Activated T-helper 17 cell treated with anti-CD3 and anti-CD28 coated beads, Interleukin-2, amount 50 U/mL, for 72 hours (primary cell): ENCODE data around the gene CTSA. TPM values are rescaled to one million over a fixed set of nuclear protein-coding genes. Genes with fewer than 3 reads are reported as not detected.

Source experiments
- ATAC-seq: fragments of 150-1000 bp; cut with Tn5 transposase; replicated peaks from 2 replicates; pipeline ENCODE4 v1.10.0; 2021; ENCODE audit warnings: mild to moderate bottlenecking, moderate library complexity
- H3K27ac Mint-ChIP-seq: one replicate; pipeline ENCODE4 v1.8.0; 2022; ENCODE audit warnings: mixed read lengths
- H3K27me3 Mint-ChIP-seq: one replicate; pipeline ENCODE4 v1.8.0; 2022; ENCODE audit warnings: mixed read lengths
- H3K36me3 Mint-ChIP-seq: one replicate; pipeline ENCODE4 v1.8.0; 2022; ENCODE audit warnings: low read depth, mild to moderate bottlenecking, mixed read lengths
- H3K4me1 Mint-ChIP-seq: one replicate; pipeline ENCODE4 v1.8.0; 2022; ENCODE audit warnings: mixed read lengths
- H3K4me3 Mint-ChIP-seq: one replicate; pipeline ENCODE4 v1.8.0; 2022; ENCODE audit warnings: mild to moderate bottlenecking, mixed read lengths
- H3K9me3 Mint-ChIP-seq: one replicate; pipeline ENCODE4 v1.8.0; 2022; ENCODE audit warnings: mixed read lengths
- total RNA-seq, 2 donors: library from RNA; stranded (reverse); gene quantifications; one replicate each; pipeline ENCODE4 v1.2.3, GENCODE V29; 2022

The CTSA gene
- total RNA-seq: 100 to 1,000 TPM; 117 to 152 TPM

- H3K9me3 Mint-ChIP-seq: no peaks in the 10 kb centered on the region
- peak; percentile 84 for ATAC-seq
- peak within 1 kb of the TSS; percentile 90 for H3K27ac Mint-ChIP-seq
- H3K4me3 Mint-ChIP-seq: peak within 1 kb of the TSS; percentile 95
- no peaks in the 10 kb centered on the region for H3K27me3 Mint-ChIP-seq
- peaks cover 15% of the 10 kb centered on the region for H3K4me1 Mint-ChIP-seq
- peaks cover 46% of the 10 kb centered on the region for H3K36me3 Mint-ChIP-seq
Observed at GRCh38 chr20:45890985-45891983, at the start of gene CTSA, which contains the start of gene NEURL2. CTSA (plus strand) TSS chr20:45891335; CDS start chr20:45891569, 234 bp downstream. NEURL2 (minus strand) TSS chr20:45891208; CDS start chr20:45890991, 217 bp downstream.

GRCh38 chr20:45841407-45842129 is 49.6 kb upstream of the CTSA start:
- Mint-ChIP-seq H3K27me3 (no peaks in the 10 kb centered on the region), H3K27ac (no peak overlapping the region), H3K9me3 (no peaks in the 10 kb centered on the region), H3K4me1 (no peaks in the 10 kb centered on the region), H3K4me3 (no peak overlapping the region), H3K36me3 (peaks cover 38% of the 10 kb centered on the region)
- no peak for ATAC-seq

- H3K27me3 Mint-ChIP-seq: no peaks in the 10 kb centered on the region
- H3K4me3 Mint-ChIP-seq: no peak overlapping the region
- H3K36me3 Mint-ChIP-seq: peaks cover 45% of the 10 kb centered on the region
- no peaks in the 10 kb centered on the region for H3K9me3 Mint-ChIP-seq
- ATAC-seq: no peak
- no peak overlapping the region for H3K27ac Mint-ChIP-seq
- no peaks in the 10 kb centered on the region for H3K4me1 Mint-ChIP-seq
Observed at GRCh38 chr20:45842169-45842812, 48.8 kb upstream of the CTSA start.

- ATAC-seq: no peak
- H3K9me3 Mint-ChIP-seq: no peaks in the 10 kb centered on the region
- no peaks in the 10 kb centered on the region for H3K4me1 Mint-ChIP-seq
- no peaks in the 10 kb centered on the region for H3K27me3 Mint-ChIP-seq
- H3K36me3 Mint-ChIP-seq: peaks cover 53% of the 10 kb centered on the region
- no peak overlapping the region for H3K27ac Mint-ChIP-seq
- H3K4me3 Mint-ChIP-seq: no peak overlapping the region
Observed at GRCh38 chr20:45843506-45843905, 47.6 kb upstream of the CTSA start.

GRCh38 chr20:45845452-45845851 is 45.7 kb upstream of the CTSA start:
- H3K9me3 Mint-ChIP-seq: no peaks in the 10 kb centered on the region
- no peak for ATAC-seq
- no peaks in the 10 kb centered on the region for H3K4me1 Mint-ChIP-seq
- no peak overlapping the region for H3K4me3 Mint-ChIP-seq
- no peak overlapping the region for H3K27ac Mint-ChIP-seq
- H3K36me3 Mint-ChIP-seq: peaks cover 61% of the 10 kb centered on the region
- no peaks in the 10 kb centered on the region for H3K27me3 Mint-ChIP-seq

- Mint-ChIP-seq H3K4me1 (no peaks in the 10 kb centered on the region), H3K27me3 (no peaks in the 10 kb centered on the region), H3K9me3 (no peaks in the 10 kb centered on the region), H3K27ac (peak overlapping the region; percentile 54), H3K36me3 (peaks cover 76% of the 10 kb centered on the region), H3K4me3 (no peak overlapping the region)
- ATAC-seq: no peak
Observed at GRCh38 chr20:45848421-45848820, 42.7 kb upstream of the CTSA start.

- H3K36me3 Mint-ChIP-seq: peaks cover 76% of the 10 kb centered on the region
- H3K4me3 Mint-ChIP-seq: no peak overlapping the region
- no peaks in the 10 kb centered on the region for H3K4me1 Mint-ChIP-seq
- peak overlapping the region; percentile 54 for H3K27ac Mint-ChIP-seq
- ATAC-seq: no peak
- H3K27me3 Mint-ChIP-seq: no peaks in the 10 kb centered on the region
- H3K9me3 Mint-ChIP-seq: no peaks in the 10 kb centered on the region
Observed at GRCh38 chr20:45848969-45849582, 42.1 kb upstream of the CTSA start.

- no peak for ATAC-seq
- Mint-ChIP-seq H3K4me1 (no peaks in the 10 kb centered on the region), H3K27ac (peak overlapping the region; percentile 53), H3K36me3 (peaks cover 65% of the 10 kb centered on the region), H3K9me3 (no peaks in the 10 kb centered on the region), H3K4me3 (no peak overlapping the region), H3K27me3 (no peaks in the 10 kb centered on the region)
Observed at GRCh38 chr20:45850238-45850637, 40.9 kb upstream of the CTSA start.

GRCh38 chr20:45850926-45851325 is 40.2 kb upstream of the CTSA start:
- no peak overlapping the region for H3K4me3 Mint-ChIP-seq
- no peaks in the 10 kb centered on the region for H3K9me3 Mint-ChIP-seq
- H3K27ac Mint-ChIP-seq: no peak overlapping the region
- peaks cover 59% of the 10 kb centered on the region for H3K36me3 Mint-ChIP-seq
- H3K4me1 Mint-ChIP-seq: no peaks in the 10 kb centered on the region
- ATAC-seq: no peak
- no peaks in the 10 kb centered on the region for H3K27me3 Mint-ChIP-seq

GRCh38 chr20:45851501-45851900 is 39.6 kb upstream of the CTSA start:
- H3K36me3 Mint-ChIP-seq: peaks cover 53% of the 10 kb centered on the region
- H3K9me3 Mint-ChIP-seq: no peaks in the 10 kb centered on the region
- ATAC-seq: no peak
- no peak overlapping the region for H3K27ac Mint-ChIP-seq
- no peak overlapping the region for H3K4me3 Mint-ChIP-seq
- no peaks in the 10 kb centered on the region for H3K4me1 Mint-ChIP-seq
- no peaks in the 10 kb centered on the region for H3K27me3 Mint-ChIP-seq

- Mint-ChIP-seq H3K36me3 (peaks cover 45% of the 10 kb centered on the region), H3K4me3 (no peak overlapping the region), H3K4me1 (no peaks in the 10 kb centered on the region), H3K27ac (no peak overlapping the region), H3K27me3 (no peaks in the 10 kb centered on the region), H3K9me3 (no peaks in the 10 kb centered on the region)
- no peak for ATAC-seq
Observed at GRCh38 chr20:45852326-45852725, 38.8 kb upstream of the CTSA start.

GRCh38 chr20:45853484-45853883 is 37.7 kb upstream of the CTSA start:
- H3K4me1 Mint-ChIP-seq: no peaks in the 10 kb centered on the region
- ATAC-seq: no peak
- no peaks in the 10 kb centered on the region for H3K9me3 Mint-ChIP-seq
- peaks cover 38% of the 10 kb centered on the region for H3K36me3 Mint-ChIP-seq
- H3K4me3 Mint-ChIP-seq: no peak overlapping the region
- H3K27ac Mint-ChIP-seq: no peak overlapping the region
- H3K27me3 Mint-ChIP-seq: no peaks in the 10 kb centered on the region

- Mint-ChIP-seq H3K9me3 (no peaks in the 10 kb centered on the region), H3K4me1 (peaks cover 11% of the 10 kb centered on the region), H3K36me3 (peaks cover 15% of the 10 kb centered on the region), H3K27me3 (no peaks in the 10 kb centered on the region), H3K27ac (peak within 1 kb of the TSS; percentile 97), H3K4me3 (peak within 1 kb of the TSS; percentile 97)
- ATAC-seq: peak; percentile 99
Observed at GRCh38 chr20:45857114-45857881, 33.8 kb upstream of the CTSA start, which contains the start of the genes ACOT8 and ZSWIM3. ACOT8 (minus strand) TSS chr20:45857392; CDS start chr20:45857315, 77 bp downstream. ZSWIM3 (plus strand) TSS chr20:45857614; CDS start chr20:45857826, 212 bp downstream.
